Transverse colon (tissue), 4 donors: ENCODE results near the gene PDXP. TPM values are rescaled to one million over a fixed set of nuclear protein-coding genes. Genes with fewer than 3 reads are reported as not detected.
A peak's percentile ranks its signal among the peaks of the same experiment; 100 is the strongest.

Experiments used
- DNase-seq: peaks from one replicate; pipeline ENCODE4 v3.0.0-alpha.2; 2019
- H3K27ac ChIP-seq, 4 donors: fragments of 200-600 bp; sonication (generic); 2 replicates each; pipeline ENCODE4 v1.5.1; 2016 to 2018; ENCODE audit warnings: inconsistent platforms in 4 of 4
- H3K27me3 ChIP-seq: fragments of 200-600 bp; sonication (generic); 2 replicates; pipeline ENCODE4 v1.5.1; 2017; ENCODE audit warnings: inconsistent platforms
- H3K36me3 ChIP-seq, 4 donors: fragments of 200-600 bp; sonication (generic); 2 replicates each; pipeline ENCODE4 v1.5.1; 2017 to 2019; ENCODE audit warnings: inconsistent platforms in 4 of 4
- H3K4me1 ChIP-seq, 4 donors: fragments of 200-600 bp; sonication (generic); 2 replicates each; pipeline ENCODE4 v1.5.1; 2017 to 2020; ENCODE audit warnings: inconsistent platforms in 4 of 4
- H3K4me3 ChIP-seq, 4 donors: fragments of 200-600 bp; sonication (generic); 1 replicate in 1 of 4; 2 replicates in 3 of 4; pipeline versions ENCODE4 v1.5.1 to v1.6.1; 2017 to 2019; ENCODE audit warnings: inconsistent platforms in 4 of 4
- H3K9me3 ChIP-seq, 2 donors: fragments of 200-600 bp; sonication (generic); 2 replicates each; pipeline ENCODE4 v1.5.1; 2017 to 2019; ENCODE audit warnings: inconsistent platforms in 2 of 2
- CTCF ChIP-seq, 5 experiments: fragments of 200-600 bp in 3 of 5; fragments of 450-650 bp in 2 of 5; sonication (generic) in 3 of 5; IDR thresholded peaks; 1 replicate in 2 of 5; 2 replicates in 3 of 5; pipeline ENCODE4 v1.5.1; 2016 to 2017; ENCODE audit warnings: antibody characterized with exemption in 5 of 5, inconsistent platforms in 3 of 5, mild to moderate bottlenecking in 2 of 5, moderate library complexity in 1 of 5
- EP300 ChIP-seq: sonication (generic); formaldehyde crosslinking; IDR thresholded peaks from one replicate; pipeline ENCODE4 v1.6.1; 2017; ENCODE audit warnings: antibody characterized with exemption, low read depth
- POLR2A ChIP-seq: fragments of 450-650 bp; IDR thresholded peaks from one replicate; pipeline ENCODE4 v1.6.1; 2016; ENCODE audit warnings: antibody characterized with exemption, mild to moderate bottlenecking, moderate library complexity
- POLR2AphosphoS5 ChIP-seq, 3 donors: sonication (generic); formaldehyde crosslinking; IDR thresholded peaks; one replicate each; pipeline ENCODE4 v1.6.1; 2016; ENCODE audit warnings: antibody characterized with exemption in 3 of 3
- WGBS, 2 donors: methylation state at CpG; one replicate each; pipeline ENCODE4 v1.1.5; 2018; ENCODE audit warnings: low coverage in 1 of 2; 5-methylcytosine and 5-hydroxymethylcytosine counted together
- in situ Hi-C, 4 donors: fragments of 200-750 bp; cut with MboI; loops; one replicate each; pipeline versions ENCODE4 v1.15.0 to v1.15.1; 2017; ENCODE audit warnings: low sequenced_read_pairs in 3 of 4, low pct_ligation_motif_present in 1 of 4, low pct_unique_long_range_greater_than_20kb in 1 of 4
- intact Hi-C: fragments of 100-400 bp; cut with DNase I; formaldehyde crosslinking; loops from one replicate; pipeline ENCODE4 v1.15.1; 2023; ENCODE audit warnings: low total_unique reads
- total RNA-seq, 4 donors: library from RNA; depleted of rRNA; stranded (reverse); fragments of >200 nt; gene quantifications; one replicate each; pipeline ENCODE4 v1.1.0, GENCODE V29; 2016

PDXP gene
- total RNA-seq, 4 donors from 2014 or later: 28.9 to 126 (median 50.7) TPM

GRCh38 chr22:37659897-37660708 is 1.6 kb downstream of the PDXP start:
- WGBS, 2 donors: 50% methylated on average over 14 of the region's 14 CpGs; no CpG with 5 or more reads in 1 of the 2 donors
- TF ChIP-seq POLR2AphosphoS5 (IDR thresholded peaks at IDR 0.05) (no peak), POLR2A (no peak), CTCF (IDR thresholded peaks at IDR 0.05) (no peak), EP300 (no peak)
- in situ Hi-C loops (no loop called here), intact Hi-C loops (no loop called here)
- H3K4me1 ChIP-seq: peaks cover 24 to 72% (median 51%) of the 10 kb centered on the region in 4 donors
- H3K4me3 ChIP-seq: peak overlapping the region in 3 of 4 donors; percentile 67 to 78 (median 71)
- H3K9me3 ChIP-seq: no peaks in the 10 kb centered on the region
- DNase-seq: peak; percentile 46
- no peaks in the 10 kb centered on the region for H3K27me3 ChIP-seq
- no peaks in the 10 kb centered on the region for H3K36me3 ChIP-seq
- H3K27ac ChIP-seq: peak overlapping the region; percentile 87 to 93 (median 90)

GRCh38 chr22:37660709-37661045 is 2.2 kb downstream of the PDXP start:
- intact Hi-C loops: no loop called here
- 58% methylated on average over 2 of the region's 2 CpGs; no CpG with 5 or more reads in 1 of the 2 donors for WGBS, 2 donors
- Histone ChIP-seq H3K4me1 (peaks cover 24 to 66% (median 46%) of the 10 kb centered on the region in 4 donors), H3K27ac (peak overlapping the region; percentile 87 to 93 (median 90)), H3K27me3 (no peaks in the 10 kb centered on the region), H3K4me3 (peak overlapping the region in 1 of 4 donors; percentile 71), H3K9me3 (no peaks in the 10 kb centered on the region), H3K36me3 (no peaks in the 10 kb centered on the region)
- DNase-seq: no peak
- in situ Hi-C loops: no loop called here
- TF ChIP-seq POLR2AphosphoS5 (IDR thresholded peaks at IDR 0.05) (no peak), CTCF (IDR thresholded peaks at IDR 0.05) (no peak), EP300 (no peak), POLR2A (no peak)

GRCh38 chr22:37661160-37661924 is 2.8 kb downstream of the PDXP start:
- Histone ChIP-seq H3K27ac (peak overlapping the region; percentile 87 to 93 (median 90)), H3K27me3 (no peaks in the 10 kb centered on the region), H3K4me1 (peaks cover 24 to 64% (median 46%) of the 10 kb centered on the region in 4 donors), H3K9me3 (no peaks in the 10 kb centered on the region), H3K4me3 (peak overlapping the region in 1 of 4 donors; percentile 71), H3K36me3 (peaks cover 0 to 5% (median 0%) of the 10 kb centered on the region in 4 donors)
- TF ChIP-seq POLR2AphosphoS5 (IDR thresholded peaks at IDR 0.05): peak in 2 of 3 donors; percentile 39 to 53
- TF ChIP-seq CTCF (IDR thresholded peaks at IDR 0.05): peak in 3 of 5 experiments; percentile 20 to 28 (median 27)
- TF ChIP-seq EP300: no peak
- no peak for TF ChIP-seq POLR2A
- no peak for DNase-seq
- in situ Hi-C loops (no loop called here), intact Hi-C loops (no loop called here)
- WGBS, 2 donors: 53% methylated on average over 12 of the region's 12 CpGs; no CpG with 5 or more reads in 1 of the 2 donors

GRCh38 chr22:37662039-37662438 is 3.5 kb downstream of the PDXP start:
- Histone ChIP-seq H3K9me3 (no peaks in the 10 kb centered on the region), H3K36me3 (peaks cover 0 to 12% (median 0%) of the 10 kb centered on the region in 4 donors), H3K27me3 (no peaks in the 10 kb centered on the region), H3K27ac (peak overlapping the region; percentile 87 to 93 (median 90)), H3K4me3 (no peak overlapping the region), H3K4me1 (peaks cover 24 to 64% (median 46%) of the 10 kb centered on the region in 4 donors)
- intact Hi-C loops: no loop called here
- TF ChIP-seq POLR2AphosphoS5 (IDR thresholded peaks at IDR 0.05) (no peak), POLR2A (no peak), CTCF (IDR thresholded peaks at IDR 0.05) (no peak), EP300 (no peak)
- DNase-seq: no peak
- in situ Hi-C loops: no loop called here
- WGBS, 2 donors: 74 to 80% methylated on average over 2 to 5 of the region's 5 CpGs
